Measurements from ENCODE around the gene EHD4. TPM values are rescaled to one million over a fixed set of nuclear protein-coding genes. Genes with fewer than 3 reads are reported as not detected.

Gene EHD4
- polyA plus RNA-seq, 1 donor (not counting 4 experiments of a cell fraction or from before 2014, with no cell fraction given), result 31.5 TPM

GRCh38 chr15:41937568-41937923 lies 34.8 kb downstream of the EHD4 start:
- Histone ChIP-seq H3K9me1 (ENCODE audit: control insufficient read depth, extremely low read depth, insufficient read depth, low read length) (no peaks in the 10 kb centered on the region), H3K36me3 (ENCODE audit: control insufficient read depth in 2 of 2, extremely low read depth in 1 of 2, insufficient read depth in 2 of 2, low read length in 2 of 2) (peaks cover 16 to 38% of the 10 kb centered on the region in 2 experiments), H3K9me3 (ENCODE audit: control insufficient read depth, low read depth, low read length) (no peaks in the 10 kb centered on the region), H2AFZ (ENCODE audit: control insufficient read depth, low read length) (no peak overlapping the region), H3K79me2 (ENCODE audit: control insufficient read depth, insufficient read depth, low read length) (peaks cover 48% of the 10 kb centered on the region), H3K9ac (ENCODE audit: control insufficient read depth, extremely low read depth, insufficient read depth, low read length) (no peak overlapping the region), H3K27ac (ENCODE audit: control insufficient read depth, insufficient read depth, low read length) (no peak overlapping the region), H3K4me1 (ENCODE audit: control insufficient read depth, extremely low read depth, insufficient read depth, low read length) (peaks cover 64% of the 10 kb centered on the region), H3K4me3 (ENCODE audit: control insufficient read depth in 2 of 3, extremely low read depth in 1 of 3, insufficient read depth in 2 of 3, low read depth in 1 of 3, low read length in 3 of 3) (no peak overlapping the region), H3K4me2 (ENCODE audit: control insufficient read depth, extremely low read depth, insufficient read depth, low read depth, low read length) (no peak overlapping the region), H3K27me3 (ENCODE audit: control insufficient read depth, extremely low read depth, insufficient read depth, low read length) (no peaks in the 10 kb centered on the region), H4K20me1 (ENCODE audit: control insufficient read depth, extremely low read depth, insufficient read depth, low read length) (no peaks in the 10 kb centered on the region)
- FAIRE-seq (no peak), DNase-seq (ENCODE audit: low read depth, low spot score) (no peak)
- TF ChIP-seq EZH2 (IDR thresholded peaks at IDR 0.05; ENCODE audit: low read length) (no peak), CTCF (optimal IDR thresholded peaks at IDR 0.05 in 1 of 3, IDR thresholded peaks at IDR 0.05 in 1 of 3, conservative IDR thresholded peaks at IDR 0.05 in 1 of 3; ENCODE audit: extremely low read depth in 1 of 3, insufficient read depth in 2 of 3, low read length in 3 of 3) (no peak)
- dilution Hi-C loops (cut with MboI; ENCODE audit: extremely low pct_ligation_motif_present, low sequenced_read_pairs), result no loop called here

GRCh38 chr15:41936649-41937567 lies 35.4 kb downstream of the EHD4 start:
- H3K36me3 ChIP-seq (ENCODE audit: control insufficient read depth in 2 of 2, extremely low read depth in 1 of 2, insufficient read depth in 2 of 2, low read length in 2 of 2), result peaks cover 13 to 40% of the 10 kb centered on the region in 2 experiments

More at GRCh38 chr15:41936649-41937567, 35.4 kb downstream of the EHD4 start:
- no peaks in the 10 kb centered on the region for H3K9me3 ChIP-seq (ENCODE audit: control insufficient read depth, low read depth, low read length)
- no peak for DNase-seq (ENCODE audit: low read depth, low spot score)
- H3K4me1 ChIP-seq (ENCODE audit: control insufficient read depth, extremely low read depth, insufficient read depth, low read length), result peaks cover 61% of the 10 kb centered on the region
- no peak overlapping the region for H3K9ac ChIP-seq (ENCODE audit: control insufficient read depth, extremely low read depth, insufficient read depth, low read length)
- H3K4me3 ChIP-seq (ENCODE audit: control insufficient read depth in 2 of 3, extremely low read depth in 1 of 3, insufficient read depth in 2 of 3, low read depth in 1 of 3, low read length in 3 of 3), result no peak overlapping the region
- no peak for FAIRE-seq
- H2AFZ ChIP-seq (ENCODE audit: control insufficient read depth, low read length), result no peak overlapping the region
- H4K20me1 ChIP-seq (ENCODE audit: control insufficient read depth, extremely low read depth, insufficient read depth, low read length), result no peaks in the 10 kb centered on the region
- H3K27me3 ChIP-seq (ENCODE audit: control insufficient read depth, extremely low read depth, insufficient read depth, low read length), result no peaks in the 10 kb centered on the region
- H3K79me2 ChIP-seq (ENCODE audit: control insufficient read depth, insufficient read depth, low read length), result peaks cover 51% of the 10 kb centered on the region
- TF ChIP-seq EZH2 (IDR thresholded peaks at IDR 0.05; ENCODE audit: low read length) (no peak), CTCF (optimal IDR thresholded peaks at IDR 0.05 in 1 of 3, IDR thresholded peaks at IDR 0.05 in 1 of 3, conservative IDR thresholded peaks at IDR 0.05 in 1 of 3; ENCODE audit: extremely low read depth in 1 of 3, insufficient read depth in 2 of 3, low read length in 3 of 3) (no peak)
- dilution Hi-C loops (cut with MboI; ENCODE audit: extremely low pct_ligation_motif_present, low sequenced_read_pairs), result no loop called here
- H3K9me1 ChIP-seq (ENCODE audit: control insufficient read depth, extremely low read depth, insufficient read depth, low read length), result no peaks in the 10 kb centered on the region
- H3K27ac ChIP-seq (ENCODE audit: control insufficient read depth, insufficient read depth, low read length), result no peak overlapping the region
- H3K4me2 ChIP-seq (ENCODE audit: control insufficient read depth, extremely low read depth, insufficient read depth, low read depth, low read length), result no peak overlapping the region
